NOMO-1 (cell line): ENCODE data around the gene RAB7B.

Experiments used
- DNase-seq, 2 experiments: peaks; one replicate each; lab custom pipeline; 2025; ENCODE audit not compliant: unreplicated experiment in 2 of 2; lab: John Stamatoyannopoulos, UW

The RAB7B gene

GRCh38 chr1:205930195-205930577, 73.0 kb downstream of the RAB7B start:
- peak in 1 of 2 experiments; percentile 5 for DNase-seq

GRCh38 chr1:205929496-205930194, 73.5 kb downstream of the RAB7B start:
- DNase-seq, result no peak

DNA sequence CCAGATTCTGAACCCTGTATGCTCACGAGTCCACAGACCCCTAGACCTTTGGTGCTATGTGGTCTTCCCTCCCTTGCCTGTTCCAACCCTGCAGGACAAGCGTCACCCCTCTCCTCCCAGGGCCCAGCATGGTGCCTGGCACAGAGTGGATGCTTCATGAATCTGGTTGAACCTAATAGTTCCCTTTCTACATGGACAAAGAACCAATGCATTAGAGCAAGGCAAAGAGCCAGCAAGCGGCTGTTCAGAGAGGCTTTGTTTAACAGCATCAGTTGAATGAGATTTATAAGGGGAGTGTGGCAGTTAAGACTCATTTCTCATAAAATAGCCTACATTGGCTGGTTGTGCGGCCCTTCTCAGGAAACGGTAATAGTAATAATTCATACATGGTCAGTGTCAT, 74.9 kb downstream of the RAB7B start:
- no peak for DNase-seq

DNA sequence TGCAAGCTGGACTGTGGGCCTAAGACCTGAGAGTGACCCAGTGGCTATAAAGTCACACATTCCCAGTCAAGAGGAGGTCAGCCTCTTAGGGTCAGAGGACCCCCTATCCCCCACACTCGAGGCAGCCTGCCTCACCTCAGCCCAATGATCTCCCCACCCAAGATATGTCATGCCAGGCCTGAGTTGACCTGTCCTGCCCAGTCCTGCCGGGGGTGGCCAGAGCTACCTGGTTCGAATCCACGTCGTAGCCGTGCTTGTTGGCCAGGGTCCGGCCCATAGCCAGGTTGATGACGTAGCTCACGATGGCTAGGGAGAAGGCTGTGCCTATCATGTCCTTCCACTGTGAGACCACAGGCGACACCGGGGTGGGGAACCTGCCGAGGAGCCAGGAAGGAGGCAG, 75.5 kb downstream of the RAB7B start:
- DNase-seq, result no peak

DNA sequence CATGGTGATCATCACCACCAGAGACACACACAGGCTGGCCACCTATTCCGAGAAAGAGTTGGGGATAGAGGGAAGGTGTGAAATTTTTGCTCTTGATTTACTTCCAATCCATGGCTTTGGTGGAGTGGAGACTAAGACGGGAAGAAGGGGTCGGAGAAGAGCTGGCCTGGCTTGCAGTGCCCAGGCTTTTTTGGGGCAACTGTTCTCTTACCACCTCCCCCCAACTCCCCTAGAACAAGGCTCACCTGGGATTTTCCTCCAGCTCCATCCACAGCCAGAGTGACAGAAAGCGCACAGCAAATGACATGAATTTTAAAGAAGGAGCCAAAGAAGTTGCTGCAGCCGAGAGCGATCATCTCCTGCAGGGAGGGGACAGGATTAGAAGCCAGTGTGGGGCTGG, 75.9 kb downstream of the RAB7B start:
- no peak for DNase-seq
